ENCODE measurements around the gene PER1.

GRCh38 chr17:8155231-8155995 lies 3.2 kb upstream of the PER1 start:
- no peak for TF ChIP-seq E2F1 (CRISPR knock-in tag; IDR thresholded peaks at IDR 0.05)
- TF ChIP-seq ATF2 (CRISPR knock-in tag; IDR thresholded peaks at IDR 0.05): no peak

Data from HepG2 (cell line).